SU-DHL-6 (cell line): ENCODE results near the gene ZNF530.

ENCODE experiments used
- H2AFZ ChIP-seq: fragments of 200-600 bp; sonication (generic); 2 replicates; pipeline ENCODE4 v1.6.1; 2014; ENCODE audit warnings: low read depth, mild to moderate bottlenecking, moderate library complexity, mixed read lengths, antibody characterized with exemption, low read length; ENCODE audit not compliant: severe bottlenecking
- H3F3A ChIP-seq: fragments of 200-600 bp; shearing (Covaris generic); 2 replicates; pipeline ENCODE4 v1.6.0; 2016; ENCODE audit warnings: antibody characterized with exemption, mild to moderate bottlenecking; ENCODE audit not compliant: insufficient read depth
- H3K27ac ChIP-seq: fragments of 200-600 bp; sonication (generic); 2 replicates; pipeline ENCODE4 v1.5.1; 2016; ENCODE audit warnings: low read depth, mild to moderate bottlenecking, low read length, moderate library complexity, mixed read lengths
- H3K27me3 ChIP-seq: fragments of 200-600 bp; sonication (generic), shearing (Covaris generic); 2 replicates; pipeline ENCODE4 v1.6.0; 2014; ENCODE audit warnings: mild to moderate bottlenecking, low read length
- H3K36me3 ChIP-seq: fragments of 200-600 bp; sonication (generic); 2 replicates; pipeline ENCODE4 v1.6.1; 2014; ENCODE audit warnings: mild to moderate bottlenecking, low read length, mixed read lengths
- H3K4me2 ChIP-seq: fragments of 300-600, 200-600 bp; shearing (Covaris generic), sonication (generic); 2 replicates; pipeline ENCODE4 v1.6.0; 2014; ENCODE audit warnings: low read length, low read depth, mild to moderate bottlenecking; ENCODE audit not compliant: poor library complexity, severe bottlenecking
- H3K4me3 ChIP-seq: fragments of 200-600 bp; sonication (generic); 2 replicates; pipeline ENCODE4 v1.5.1; 2014; ENCODE audit warnings: antibody characterized with exemption, low read length, mild to moderate bottlenecking, mixed read lengths; ENCODE audit not compliant: insufficient read depth, poor library complexity, severe bottlenecking
- H3K79me2 ChIP-seq: fragments of 200-600 bp; sonication (generic); 2 replicates; pipeline ENCODE4 v1.6.1; 2014; ENCODE audit warnings: mild to moderate bottlenecking, low read length, moderate library complexity; ENCODE audit not compliant: insufficient read depth
- H3K9ac ChIP-seq: fragments of 200-600 bp; sonication (generic); 2 replicates; pipeline ENCODE4 v1.7.0; 2014; ENCODE audit warnings: mild to moderate bottlenecking, low read length
- H3K9me2 ChIP-seq: fragments of 200-600 bp; sonication (generic); replicated peaks from 2 replicates; pipeline ENCODE4 v1.6.1; 2014; ENCODE audit warnings: low read length; ENCODE audit not compliant: insufficient read depth
- H3K9me3 ChIP-seq: fragments of 200-600 bp; sonication (generic); 2 replicates; pipeline ENCODE4 v1.6.1; 2014; ENCODE audit warnings: low read length, mixed read lengths; ENCODE audit not compliant: insufficient read depth
- H4K20me1 ChIP-seq: fragments of 200-600 bp; sonication (generic); 2 replicates; pipeline ENCODE4 v1.6.1; 2014; ENCODE audit warnings: low read depth, mild to moderate bottlenecking, antibody characterized with exemption, low read length, moderate library complexity, mixed read lengths
- CTCF ChIP-seq: fragments of 200-600 bp; sonication (generic); IDR thresholded peaks from one replicate; pipeline ENCODE4 v1.5.1; 2017; ENCODE audit warnings: antibody characterized with exemption, mild to moderate bottlenecking, low read length, moderate library complexity; ENCODE audit not compliant: insufficient read depth, poor library complexity, severe bottlenecking
- EZH2phosphoT487 ChIP-seq: fragments of 200-600 bp; sonication (generic), shearing (Covaris generic); conservative IDR thresholded peaks from 2 replicates; pipeline ENCODE4 v1.6.1; 2018; ENCODE audit warnings: mild to moderate bottlenecking, antibody characterized with exemption, low read length, moderate library complexity, mixed read lengths

Gene ZNF530

GRCh38 chr19:57558525-57558924 is 41.2 kb upstream of the ZNF530 start:
- H3K27me3 ChIP-seq: no peaks in the 10 kb centered on the region
- H3F3A ChIP-seq: no peaks in the 10 kb centered on the region
- no peak overlapping the region for H2AFZ ChIP-seq
- H3K9me3 ChIP-seq: peaks cover 23% of the 10 kb centered on the region; the same call in 1 of the 2 replicates
- peaks cover 6% of the 10 kb centered on the region; the same call in 1 of the 2 replicates for H3K79me2 ChIP-seq
- H3K4me2 ChIP-seq: peak overlapping the region; percentile 67
- peak overlapping the region; percentile 62 for H3K4me3 ChIP-seq
- peaks cover 5% of the 10 kb centered on the region; the same call in 1 of the 2 replicates for H3K36me3 ChIP-seq
- H4K20me1 ChIP-seq: no peaks in the 10 kb centered on the region
- H3K27ac ChIP-seq: no peak overlapping the region
- TF ChIP-seq EZH2phosphoT487: no peak
- TF ChIP-seq CTCF: no peak
- H3K9me2 ChIP-seq: no peaks in the 10 kb centered on the region
- peak overlapping the region; percentile 73 for H3K9ac ChIP-seq

- Histone ChIP-seq H2AFZ (peak overlapping the region; percentile 77), H3K9me3 (peaks cover 23% of the 10 kb centered on the region; the same call in 1 of the 2 replicates), H3F3A (no peaks in the 10 kb centered on the region), H3K9ac (peak overlapping the region; percentile 73), H3K4me2 (peak overlapping the region; percentile 67), H3K4me3 (peak overlapping the region; percentile 62), H4K20me1 (no peaks in the 10 kb centered on the region), H3K79me2 (peaks cover 6% of the 10 kb centered on the region; the same call in 1 of the 2 replicates), H3K27ac (no peak overlapping the region), H3K9me2 (no peaks in the 10 kb centered on the region), H3K27me3 (no peaks in the 10 kb centered on the region), H3K36me3 (peaks cover 5% of the 10 kb centered on the region; the same call in 1 of the 2 replicates)
- no peak for TF ChIP-seq CTCF
- no peak for TF ChIP-seq EZH2phosphoT487
These were observed 40.7 kb upstream of the ZNF530 start for GRCh38 chr19:57559008-57559403.

GRCh38 chr19:57559404-57560025 is 40.2 kb upstream of the ZNF530 start, which contains the start of gene ZNF550:
ZNF550 (minus strand) TSS chr19:57559863; CDS start chr19:57559682, 181 bp downstream.
- H2AFZ ChIP-seq: peak within 1 kb of the TSS; percentile 77
- no peaks in the 10 kb centered on the region for H3K9me2 ChIP-seq

More at GRCh38 chr19:57559404-57560025, 40.2 kb upstream of the ZNF530 start, which contains the start of gene ZNF550:
- TF ChIP-seq CTCF: no peak
- no peak for TF ChIP-seq EZH2phosphoT487
- Histone ChIP-seq H4K20me1 (no peaks in the 10 kb centered on the region), H3K79me2 (peaks cover 6% of the 10 kb centered on the region; the same call in 1 of the 2 replicates), H3K27ac (no peak within 1 kb of the TSS), H3K9me3 (peaks cover 28% of the 10 kb centered on the region; the same call in 1 of the 2 replicates), H3K4me2 (peak within 1 kb of the TSS; percentile 67), H3K4me3 (peak within 1 kb of the TSS; percentile 62), H3K9ac (peak within 1 kb of the TSS; percentile 73), H3K36me3 (peaks cover 5% of the 10 kb centered on the region; the same call in 1 of the 2 replicates), H3K27me3 (no peaks in the 10 kb centered on the region), H3F3A (no peaks in the 10 kb centered on the region)
